Lung (tissue), 12 donors: ENCODE data around the gene CLCN1. TPM values are rescaled to one million over a fixed set of nuclear protein-coding genes. Genes with fewer than 3 reads are reported as not detected.
A peak's percentile ranks its signal among the peaks of the same experiment; 100 is the strongest.

Source experiments
- ATAC-seq: fragments of 200-7000 bp; cut with Tn5 transposase; one replicate; pipeline ENCODE4 v1.9.1; 2020; ENCODE audit warnings: moderate number of reproducible peaks; ENCODE audit not compliant: insufficient read depth, low FRiP score
- DNase-seq, 3 donors: peaks; one replicate each; pipeline ENCODE4 v3.0.0-alpha.2; 2013 to 2017
- H3K27ac ChIP-seq, 2 donors: one replicate each; pipeline ENCODE4 v1.5.1; 2013; ENCODE audit warnings: mild to moderate bottlenecking in 2 of 2, moderate library complexity in 2 of 2, control low read depth in 1 of 2, inconsistent platforms in 1 of 2, low read depth in 1 of 2, low read length in 1 of 2
- H3K27me3 ChIP-seq, 3 donors: one replicate each; pipeline ENCODE4 v1.5.1; 2013; ENCODE audit warnings: low read length in 2 of 3; ENCODE audit not compliant: control insufficient read depth in 3 of 3, insufficient read depth in 3 of 3
- H3K36me3 ChIP-seq, 4 donors: one replicate each; pipeline ENCODE4 v1.5.1; 2013; ENCODE audit warnings: low read length in 4 of 4, mild to moderate bottlenecking in 1 of 4, moderate library complexity in 1 of 4; ENCODE audit not compliant: control insufficient read depth in 4 of 4, insufficient read depth in 4 of 4
- H3K4me1 ChIP-seq, 5 donors: one replicate each; pipeline ENCODE4 v1.5.1; 2013; ENCODE audit warnings: low read length in 5 of 5, mild to moderate bottlenecking in 2 of 5, moderate library complexity in 1 of 5; ENCODE audit not compliant: control insufficient read depth in 5 of 5, insufficient read depth in 5 of 5
- H3K4me3 ChIP-seq: one replicate; pipeline ENCODE4 v1.5.1; 2013; ENCODE audit warnings: mild to moderate bottlenecking, control low read depth, moderate library complexity
- H3K9ac ChIP-seq, 2 donors: one replicate each; pipeline ENCODE4 v1.5.1; 2013; ENCODE audit warnings: low read length in 2 of 2, control low read depth in 1 of 2; ENCODE audit not compliant: insufficient read depth in 1 of 2
- H3K9me3 ChIP-seq, 4 donors: one replicate each; pipeline ENCODE4 v1.5.1; 2013; ENCODE audit warnings: low read length in 3 of 4, mild to moderate bottlenecking in 1 of 4, moderate library complexity in 1 of 4; ENCODE audit not compliant: control insufficient read depth in 4 of 4, insufficient read depth in 3 of 4
- WGBS, 2 donors: extraction: QIAGEN DNeasy Blood & Tissue Kit; methylation state at CpG; one replicate each; pipeline ENCODE4 v1.1.7; 2013; 5-methylcytosine and 5-hydroxymethylcytosine counted together
- polyA plus RNA-seq, 2 donors: library from polyadenylated mRNA; stranded (reverse); fragments of 200-250 nt; gene quantifications; one replicate each; pipeline ENCODE4 v1.2.1, GENCODE V29; 2013
- total RNA-seq, 2 donors: library from RNA; depleted of rRNA in 1 of 2; stranded (reverse); fragments of >200 nt in 1 of 2; gene quantifications; one replicate each; pipeline ENCODE4 v1.2.1, GENCODE V29; 2014 to 2021
- TF ChIP-seq, protein P1 (sequence below): IDR thresholded peaks from 2 replicates; pipeline ENCODE4 v1.5.1; 2012; ENCODE audit warnings: mild to moderate bottlenecking; ENCODE audit errors: control extremely low read depth, extremely low read depth
- donor health status: control.
- donor health status: control.
- donor health status: Bipolar disorder and iron deficiency.
- donor health status: healthy.
- donor health status: DM: yes; HTN: yes; CAD: no.

The CLCN1 gene
- total and polyA plus RNA-seq, 4 donors = 0.06 to 0.18 TPM; not detected in 2

DNA sequence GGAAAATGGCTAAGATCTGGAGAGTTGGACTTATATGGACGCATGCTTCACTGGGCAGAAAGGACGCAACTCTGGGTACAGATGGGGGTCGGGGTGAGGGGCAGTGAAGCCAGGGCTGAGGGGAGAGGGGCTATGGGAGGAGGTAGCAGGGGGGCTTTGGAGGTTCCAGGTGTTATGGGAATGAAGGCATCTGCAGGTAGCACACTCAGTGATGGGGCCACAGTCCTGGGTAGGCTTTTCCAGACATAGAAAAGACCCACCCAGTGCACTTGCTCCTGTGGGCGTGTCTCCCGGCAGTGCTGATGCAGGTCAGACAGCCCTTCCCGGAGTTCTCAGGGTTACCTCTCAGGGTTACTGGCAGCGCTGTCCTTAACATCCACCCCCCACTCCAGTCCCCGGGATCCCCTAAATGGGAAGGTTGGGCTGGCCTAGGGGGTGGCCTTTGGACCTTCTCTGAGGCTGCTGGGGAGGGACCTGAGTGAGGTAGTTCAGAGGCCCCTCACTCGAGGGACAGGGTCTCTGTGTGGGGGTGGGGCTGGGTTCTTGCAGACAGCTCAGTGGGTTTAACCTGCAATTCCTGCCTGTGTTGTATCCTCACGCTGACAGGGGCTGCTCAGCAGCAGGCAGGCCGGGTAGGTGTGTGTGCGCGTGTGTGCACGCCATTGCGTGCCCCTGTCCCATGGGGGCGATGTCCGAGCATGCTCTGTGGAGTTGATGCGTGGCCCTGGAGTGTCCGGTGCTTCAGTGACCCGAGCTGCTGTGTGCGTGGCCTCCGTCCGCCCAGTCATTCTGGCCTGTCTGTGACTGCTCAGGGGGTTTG is 71.5 kb downstream of the CLCN1 start:
- DNase-seq (no peak), ATAC-seq (no peak)
- WGBS, 2 donors = 87 to 93% methylated on average over 23 of the region's 23 CpGs
- Histone ChIP-seq H3K27me3 (no peaks in the 10 kb centered on the region), H3K27ac (peak overlapping the region in 1 of 2 donors; percentile 27), H3K9ac (no peak overlapping the region), H3K36me3 (peaks cover 6 to 65% (median 52%) of the 10 kb centered on the region in 4 donors), H3K4me3 (no peak overlapping the region), H3K9me3 (peaks cover 0 to 2% (median 0%) of the 10 kb centered on the region in 4 donors), H3K4me1 (peaks cover 15 to 71% (median 51%) of the 10 kb centered on the region in 5 donors)
- TF ChIP-seq, protein P1, sequence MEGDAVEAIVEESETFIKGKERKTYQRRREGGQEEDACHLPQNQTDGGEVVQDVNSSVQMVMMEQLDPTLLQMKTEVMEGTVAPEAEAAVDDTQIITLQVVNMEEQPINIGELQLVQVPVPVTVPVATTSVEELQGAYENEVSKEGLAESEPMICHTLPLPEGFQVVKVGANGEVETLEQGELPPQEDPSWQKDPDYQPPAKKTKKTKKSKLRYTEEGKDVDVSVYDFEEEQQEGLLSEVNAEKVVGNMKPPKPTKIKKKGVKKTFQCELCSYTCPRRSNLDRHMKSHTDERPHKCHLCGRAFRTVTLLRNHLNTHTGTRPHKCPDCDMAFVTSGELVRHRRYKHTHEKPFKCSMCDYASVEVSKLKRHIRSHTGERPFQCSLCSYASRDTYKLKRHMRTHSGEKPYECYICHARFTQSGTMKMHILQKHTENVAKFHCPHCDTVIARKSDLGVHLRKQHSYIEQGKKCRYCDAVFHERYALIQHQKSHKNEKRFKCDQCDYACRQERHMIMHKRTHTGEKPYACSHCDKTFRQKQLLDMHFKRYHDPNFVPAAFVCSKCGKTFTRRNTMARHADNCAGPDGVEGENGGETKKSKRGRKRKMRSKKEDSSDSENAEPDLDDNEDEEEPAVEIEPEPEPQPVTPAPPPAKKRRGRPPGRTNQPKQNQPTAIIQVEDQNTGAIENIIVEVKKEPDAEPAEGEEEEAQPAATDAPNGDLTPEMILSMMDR = no peak

DNA sequence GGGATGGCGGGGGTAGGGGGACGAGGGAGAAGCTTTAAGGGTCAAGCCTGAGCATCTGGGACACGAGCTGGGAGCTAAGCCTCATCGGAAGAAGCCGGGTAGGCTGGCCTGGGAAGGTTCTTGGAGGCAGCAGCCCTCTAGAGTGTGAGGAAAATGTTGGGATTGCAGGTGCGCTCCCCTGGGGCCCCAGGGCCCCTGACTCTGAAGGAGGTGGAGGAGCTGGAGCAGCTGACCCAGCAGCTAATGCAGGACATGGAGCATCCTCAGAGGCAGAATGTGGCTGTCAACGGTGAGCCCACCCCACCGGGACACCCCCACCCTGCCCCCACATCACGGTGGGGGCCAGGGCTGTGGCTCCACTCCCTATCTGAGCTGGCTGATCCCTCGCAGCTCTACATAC is 72.1 kb downstream of the CLCN1 start:
- Histone ChIP-seq H3K4me1 (peaks cover 10 to 71% (median 46%) of the 10 kb centered on the region in 5 donors), H3K36me3 (peaks cover 6 to 62% (median 51%) of the 10 kb centered on the region in 4 donors), H3K27ac (no peak overlapping the region), H3K4me3 (no peak overlapping the region), H3K9ac (no peak overlapping the region), H3K9me3 (peaks cover 0 to 2% (median 0%) of the 10 kb centered on the region in 4 donors), H3K27me3 (no peaks in the 10 kb centered on the region)
- DNase-seq = no peak
- WGBS, 2 donors = 80 to 86% methylated on average over 9 to 10 of the region's 10 CpGs
- no peak for ATAC-seq
- TF ChIP-seq, protein P1 = no peak

DNA sequence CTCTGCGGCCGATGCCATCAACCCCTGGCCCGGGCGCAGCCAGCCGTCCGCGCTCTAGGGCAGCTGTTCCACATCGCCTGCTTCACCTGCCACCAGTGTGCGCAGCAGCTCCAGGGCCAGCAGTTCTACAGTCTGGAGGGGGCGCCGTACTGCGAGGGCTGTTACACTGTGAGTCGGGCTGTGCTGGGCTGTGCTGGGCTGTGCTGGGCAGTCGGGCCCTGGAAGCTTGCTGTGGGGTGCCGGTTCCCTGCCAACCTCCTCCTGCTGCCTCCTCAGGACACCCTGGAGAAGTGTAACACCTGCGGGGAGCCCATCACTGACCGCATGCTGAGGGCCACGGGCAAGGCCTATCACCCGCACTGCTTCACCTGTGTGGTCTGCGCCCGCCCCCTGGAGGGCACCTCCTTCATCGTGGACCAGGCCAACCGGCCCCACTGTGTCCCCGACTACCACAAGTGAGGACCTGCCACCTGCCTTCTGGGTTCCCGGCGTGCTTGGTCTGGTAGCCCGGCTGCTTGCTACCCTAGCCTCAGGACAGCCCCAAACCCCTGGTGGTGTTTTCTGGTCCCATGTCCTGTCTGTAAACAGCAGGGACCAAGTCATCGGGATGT is 72.7 kb downstream of the CLCN1 start:
- peaks cover 6 to 71% (median 41%) of the 10 kb centered on the region in 5 donors for H3K4me1 ChIP-seq
- ATAC-seq = no peak

More for the DNA sequence above, 72.7 kb downstream of the CLCN1 start:
- 92 to 95% methylated on average over 28 of the region's 28 CpGs for WGBS, 2 donors
- Histone ChIP-seq H3K4me3 (no peak overlapping the region), H3K27ac (no peak overlapping the region), H3K36me3 (peaks cover 6 to 59% (median 48%) of the 10 kb centered on the region in 4 donors), H3K27me3 (no peaks in the 10 kb centered on the region), H3K9me3 (peaks cover 0 to 2% (median 0%) of the 10 kb centered on the region in 4 donors), H3K9ac (no peak overlapping the region)
- no peak for DNase-seq
- TF ChIP-seq, protein P1 = no peak
